ENCODE results near the gene FAM89A.
"Not testable (repeated sequence)": the region's sequence is repeated elsewhere in the genome, so short reads cannot be mapped to it uniquely, and the experiment has no call there.

Gene FAM89A

GRCh38 chr1:230984622-230985515, 55.2 kb downstream of the FAM89A start:
- not testable (repeated sequence) for DNase-seq

- no peak for DNase-seq
Measured at GRCh38 chr1:230983811-230984210, 56.2 kb downstream of the FAM89A start.

- DNase-seq, result no peak
Measured at GRCh38 chr1:230982696-230983095, 57.4 kb downstream of the FAM89A start.

GRCh38 chr1:230979952-230980351, 60.1 kb downstream of the FAM89A start:
- DNase-seq, result no peak

GRCh38 chr1:230979389-230979716, 60.7 kb downstream of the FAM89A start:
- DNase-seq, result no peak

- DNase-seq, result peak; percentile 97
Measured at GRCh38 chr1:230978491-230979388, 61.3 kb downstream of the FAM89A start, which contains the start of the genes ARV1 and TTC13. TSS of gene ARV1 (plus strand) at chr1:230979094. CDS start at chr1:230979106, 12 bp downstream. TSS of gene TTC13 (minus strand) at chr1:230978861. CDS start at chr1:230978830, 31 bp downstream.

- peak; percentile 38 for DNase-seq
Measured at GRCh38 chr1:230977761-230978490, 62.1 kb downstream of the FAM89A start.

GRCh38 chr1:230976825-230977747, 63.0 kb downstream of the FAM89A start:
- no peak for DNase-seq

- DNase-seq, result no peak
Measured at GRCh38 chr1:230976360-230976759, 63.7 kb downstream of the FAM89A start.

- no peak for DNase-seq
Measured at GRCh38 chr1:230975636-230976035, 64.4 kb downstream of the FAM89A start.

GRCh38 chr1:230972855-230973271, 67.2 kb downstream of the FAM89A start:
- peak; percentile 31 for DNase-seq

GRCh38 chr1:230971771-230972170, 68.3 kb downstream of the FAM89A start:
- no peak for DNase-seq

- no peak for DNase-seq
Measured at GRCh38 chr1:230970432-230970831, 69.6 kb downstream of the FAM89A start.
